HL-60/S4 (cell line): ENCODE results near the gene PRDM5.

Experiments used
- in situ Hi-C: fragments of 300-500 bp; cut with MboI; formaldehyde crosslinking; loops from 2 replicates; pipeline ENCODE4 v1.14.3; 2022; ENCODE audit warnings: low sequenced_read_pairs

The PRDM5 gene

DNA sequence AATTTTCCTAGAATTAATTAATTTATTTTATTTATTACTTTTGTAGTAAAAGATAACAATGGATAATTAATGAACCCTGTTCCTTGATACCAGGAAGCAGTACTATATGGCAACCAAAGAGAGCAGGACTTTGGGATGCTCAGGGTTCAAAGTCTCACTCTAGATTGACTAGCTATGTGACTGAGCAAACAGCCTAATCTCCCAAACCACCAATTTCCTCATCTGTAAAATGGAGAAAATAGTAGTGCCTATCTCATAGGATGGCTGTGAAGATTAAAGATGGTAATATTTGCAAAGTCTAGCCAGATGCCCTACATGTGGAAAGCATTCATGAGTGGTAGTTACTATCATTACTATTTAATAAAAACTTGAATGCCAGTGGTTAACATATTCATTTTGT, 97.6 kb downstream of the PRDM5 start:
- in situ Hi-C loops = no loop called here

DNA sequence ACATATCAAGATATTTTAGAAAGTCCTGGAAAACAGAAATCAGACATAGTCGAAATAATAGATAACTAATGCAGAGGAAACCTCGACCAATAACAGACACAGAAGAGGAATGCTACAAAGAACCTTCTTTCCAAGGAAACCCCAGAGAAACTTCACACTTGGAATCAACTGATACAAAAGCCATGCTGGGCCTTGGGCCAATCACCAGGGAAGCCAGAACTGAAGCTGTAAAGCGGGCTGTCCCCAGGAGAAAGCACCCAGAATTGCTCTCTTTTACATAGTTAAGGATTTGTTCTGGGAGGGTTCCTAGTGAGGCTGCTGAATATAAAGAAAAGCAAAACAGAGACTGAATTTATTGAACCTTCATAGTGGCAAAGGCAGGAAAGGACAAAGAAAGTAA, 100.5 kb downstream of the PRDM5 start:
- in situ Hi-C loops = no loop called here

DNA sequence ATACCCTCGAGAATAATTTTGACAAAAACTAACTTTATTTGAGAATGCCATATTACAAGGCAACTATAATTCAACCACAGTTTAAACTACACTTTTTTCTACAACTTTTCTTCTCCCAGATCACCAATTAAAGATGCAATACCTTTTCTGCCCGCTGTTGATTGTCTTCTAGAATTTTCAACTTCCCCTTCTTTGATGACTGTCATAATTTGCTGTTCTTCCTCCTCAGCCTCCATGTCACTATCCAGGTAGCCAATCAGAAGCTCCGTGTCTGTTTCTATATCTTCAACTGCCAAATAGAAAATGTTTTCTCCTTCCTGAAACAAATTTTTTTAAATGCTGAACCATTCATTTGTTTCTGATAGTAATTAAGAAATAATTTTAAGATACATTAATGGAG, 101.5 kb downstream of the PRDM5 start:
- in situ Hi-C loops = no loop called here

DNA sequence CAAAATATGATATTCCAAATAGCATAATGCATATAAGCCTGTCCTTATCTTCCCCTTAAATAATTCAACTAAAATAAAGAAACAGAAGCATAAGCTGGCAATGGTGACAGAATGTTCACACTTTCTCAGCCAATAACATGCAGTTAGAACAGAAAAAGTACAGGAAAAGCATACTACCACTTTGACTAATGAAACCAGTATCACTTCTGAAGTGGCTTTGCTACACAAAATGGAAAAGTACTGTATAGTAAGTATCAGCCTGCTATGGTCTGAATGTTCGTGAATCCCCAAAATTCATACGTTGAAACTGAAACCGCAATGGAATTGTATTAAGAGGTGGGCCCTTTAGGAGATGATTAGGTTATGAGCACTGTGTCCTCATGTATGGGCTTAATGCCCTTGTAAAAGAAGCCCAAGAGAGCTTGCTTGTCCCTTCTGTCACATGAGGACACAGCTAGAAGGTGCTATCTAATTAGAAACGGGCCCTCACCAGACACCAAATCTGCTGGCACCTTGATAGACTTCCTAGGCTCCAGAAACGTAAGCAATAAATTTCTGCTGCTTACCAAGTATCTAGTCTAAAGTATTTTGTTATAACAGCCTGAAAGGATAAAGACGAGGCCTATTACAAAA, 102.6 kb downstream of the PRDM5 start:
- in situ Hi-C loops = no loop called here

DNA sequence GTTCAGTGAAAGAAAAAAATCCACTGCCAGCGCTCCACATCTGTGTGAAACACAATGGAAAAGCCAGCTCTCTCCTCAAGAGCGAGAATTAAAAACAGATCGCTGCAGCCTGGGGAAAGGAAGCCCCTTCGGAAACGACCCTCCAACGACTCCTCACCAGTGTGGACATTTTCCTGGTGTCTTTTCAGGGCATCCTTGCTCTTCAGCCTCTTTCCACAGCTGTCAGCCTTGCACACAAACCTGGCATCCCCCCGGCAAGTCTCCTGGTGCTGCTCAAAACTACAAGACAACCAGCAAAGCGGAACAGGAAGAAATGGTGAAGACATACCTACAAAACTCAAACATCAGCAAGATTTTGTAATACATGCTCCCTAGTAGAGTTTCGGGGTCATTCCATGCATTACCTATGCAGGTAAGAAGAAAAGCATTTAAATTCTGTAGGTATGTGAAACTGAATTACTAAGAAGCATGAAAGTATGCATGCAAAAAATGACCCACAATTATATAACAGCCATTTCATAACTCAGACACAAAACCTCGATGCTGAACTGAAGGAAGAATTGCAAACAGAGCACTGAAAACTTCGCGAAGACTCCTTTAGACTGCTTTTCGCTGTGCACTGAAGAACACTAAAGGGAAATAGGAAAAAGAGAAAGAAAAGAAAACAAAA, 106.1 kb downstream of the PRDM5 start:
- in situ Hi-C loops = no loop called here

DNA sequence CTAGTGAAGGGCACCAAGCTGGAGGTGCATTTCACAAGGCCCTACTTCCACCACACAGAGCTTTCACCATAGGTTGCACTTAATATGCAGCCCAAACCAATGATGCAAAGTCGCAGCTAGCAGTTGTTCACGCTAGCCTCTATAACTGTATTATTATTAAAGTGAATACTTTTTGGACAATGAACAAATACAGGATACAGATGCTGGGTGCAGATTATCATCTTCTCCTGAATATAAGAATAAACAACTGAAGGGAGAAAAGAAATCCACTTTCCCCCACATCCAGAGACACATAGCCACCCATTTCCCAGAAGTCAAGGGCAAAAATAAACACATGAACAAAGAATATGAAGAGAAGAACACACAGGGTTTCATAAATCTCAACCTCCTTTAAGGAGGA, 107.2 kb downstream of the PRDM5 start:
- in situ Hi-C loops = no loop called here

DNA sequence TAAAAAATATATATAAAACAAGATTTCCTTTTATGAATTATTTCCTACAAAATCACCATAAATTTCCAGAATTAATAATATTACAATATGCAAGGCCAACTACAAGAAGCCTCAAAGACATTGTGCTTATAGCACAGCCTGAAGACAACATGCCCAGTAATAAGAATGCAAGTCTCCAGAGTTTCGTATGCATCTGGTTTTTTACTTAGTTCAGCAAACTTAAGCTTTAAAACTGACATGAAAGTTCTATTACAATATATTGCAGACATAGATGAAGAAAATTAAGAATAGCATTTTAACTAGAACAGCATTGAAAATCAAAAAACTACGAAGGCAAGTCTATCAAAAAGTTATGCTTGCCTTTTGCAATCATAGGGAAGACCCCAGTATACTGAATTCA, 107.6 kb downstream of the PRDM5 start:
- in situ Hi-C loops = no loop called here

DNA sequence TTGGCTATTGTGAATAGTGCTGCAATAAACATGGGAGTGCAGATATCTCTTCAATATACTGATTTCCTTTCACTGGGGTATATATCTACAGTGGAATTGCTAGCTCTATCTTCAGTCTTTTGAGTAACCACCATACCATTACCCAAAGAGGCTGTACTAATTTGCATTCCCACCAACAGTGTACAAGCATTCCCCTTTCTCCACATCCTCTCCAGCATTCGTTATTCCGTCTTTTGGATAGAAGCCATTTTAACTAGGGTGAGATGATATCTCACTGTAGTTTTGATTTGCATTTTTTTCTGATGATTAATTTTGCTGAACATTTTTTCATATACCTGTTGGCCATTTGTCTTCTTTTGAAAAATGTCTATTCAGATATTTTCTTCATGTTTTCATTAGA, 110.3 kb downstream of the PRDM5 start:
- in situ Hi-C loops = no loop called here

DNA sequence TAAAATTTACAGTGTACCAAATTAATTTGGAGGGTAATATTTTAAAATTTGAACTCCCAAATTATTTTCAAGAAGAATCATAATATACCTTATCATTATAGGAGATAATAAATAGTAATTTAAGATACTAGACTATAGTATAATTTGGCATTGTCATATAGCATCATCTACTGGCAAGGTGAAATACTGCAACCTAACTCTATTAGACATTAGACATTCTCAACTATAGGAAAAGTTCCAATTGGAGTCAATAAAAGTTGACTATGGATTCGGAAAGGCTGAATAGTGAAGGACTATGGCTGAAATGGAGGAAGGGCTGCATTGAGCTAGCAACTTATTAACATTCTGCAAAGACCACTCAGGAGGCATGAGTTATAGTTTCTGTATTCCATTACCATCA, 113.0 kb downstream of the PRDM5 start:
- in situ Hi-C loops = no loop called here

DNA sequence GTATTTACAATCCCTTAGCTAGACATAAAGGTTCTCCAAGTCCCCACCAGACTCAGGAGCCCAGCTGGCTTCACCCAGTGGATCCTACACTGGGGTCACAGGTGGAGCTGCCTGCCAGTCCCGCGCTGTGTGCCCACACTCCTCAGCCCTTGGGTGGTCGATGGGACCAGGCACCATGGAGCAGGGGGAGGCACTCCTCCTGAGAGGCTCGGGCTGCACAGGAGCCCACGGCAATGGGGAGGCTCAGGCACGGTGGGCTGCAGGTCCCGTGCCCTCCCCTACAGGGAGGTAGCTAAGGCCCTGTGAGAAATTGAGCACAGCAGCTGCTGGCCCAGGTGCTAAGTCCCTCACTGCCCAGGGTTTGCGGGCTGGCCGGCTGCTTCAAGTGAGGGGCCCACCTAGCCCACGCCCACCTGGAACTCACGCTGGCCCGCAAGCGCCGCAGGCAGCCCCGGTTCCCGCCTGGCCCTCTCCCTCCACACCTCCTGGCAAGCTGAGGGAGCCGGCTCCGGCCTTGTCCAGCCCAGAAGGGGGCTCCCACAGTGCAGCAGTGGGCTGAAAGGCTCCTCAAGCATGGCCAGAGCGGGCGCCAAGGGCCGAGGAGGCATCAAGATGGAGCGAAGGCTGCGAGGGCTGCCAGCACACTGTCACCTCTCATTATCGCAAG, 113.9 kb downstream of the PRDM5 start:
- in situ Hi-C loops = no loop called here

DNA sequence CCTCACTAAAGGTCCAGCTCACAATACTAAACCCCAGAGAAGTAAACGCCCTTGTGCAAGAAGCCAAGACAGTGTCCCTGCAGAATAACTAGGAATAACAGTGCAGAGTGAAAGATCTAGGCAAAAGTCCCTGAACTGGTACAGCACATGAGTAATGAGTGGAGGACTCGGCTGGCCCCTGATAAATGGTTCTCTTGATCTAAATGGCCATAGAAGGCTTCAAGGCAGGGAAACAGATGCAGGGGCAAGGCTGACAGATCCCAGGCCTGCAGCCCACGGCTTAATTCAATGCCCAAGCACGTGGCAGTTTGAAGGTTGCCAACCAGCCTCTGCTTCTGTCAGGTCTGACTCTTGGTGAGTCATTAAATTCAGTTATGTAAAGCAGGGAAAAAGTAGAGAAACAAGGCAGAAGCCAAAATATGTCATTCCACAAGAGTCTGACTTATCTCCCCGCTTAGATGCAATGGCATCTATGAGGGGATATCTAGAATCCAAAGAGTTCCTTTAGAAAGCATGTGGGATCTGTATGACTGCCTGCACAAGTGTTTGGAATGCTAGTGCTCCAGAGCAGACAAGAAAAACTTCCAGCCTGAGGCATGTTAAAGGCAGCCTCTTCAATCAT, 121.3 kb downstream of the PRDM5 start:
- in situ Hi-C loops = no loop called here

DNA sequence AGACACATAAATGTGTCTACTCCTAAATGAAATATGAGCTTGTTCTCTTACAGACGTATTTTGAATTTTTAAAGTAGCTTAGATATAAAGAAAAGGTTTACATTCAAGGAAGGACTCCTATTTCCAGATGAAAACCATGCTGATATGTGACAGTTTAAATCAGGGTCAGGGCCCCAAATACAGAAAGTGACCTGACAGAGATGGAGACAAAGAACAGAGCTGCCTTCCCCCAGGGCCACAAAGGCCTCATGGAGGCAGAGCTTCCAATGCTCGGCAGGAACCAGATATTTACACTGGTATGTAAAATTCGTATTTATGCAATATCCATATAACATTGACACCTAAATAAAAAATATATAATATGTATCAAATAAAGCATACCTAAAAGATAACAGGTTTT, 124.0 kb downstream of the PRDM5 start:
- in situ Hi-C loops = no loop called here

DNA sequence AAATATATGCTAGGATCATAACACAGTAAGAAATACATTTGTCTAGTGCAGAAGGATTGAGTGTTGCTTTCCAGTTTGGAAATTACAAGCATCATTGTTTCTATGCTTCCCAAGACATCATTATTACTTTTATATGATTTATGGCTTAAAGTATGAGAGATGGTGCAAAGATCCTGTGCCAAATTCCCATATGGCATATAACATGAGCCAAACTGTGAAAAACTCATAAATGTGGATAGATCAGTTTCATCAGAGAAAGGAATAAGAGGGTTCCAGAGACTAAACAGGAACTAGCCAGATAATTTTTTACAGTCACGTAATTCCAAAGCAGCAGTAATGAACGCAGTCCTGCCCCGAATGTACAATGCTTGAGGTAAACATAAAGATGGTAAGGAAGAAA, 126.3 kb downstream of the PRDM5 start:
- in situ Hi-C loops = no loop called here

DNA sequence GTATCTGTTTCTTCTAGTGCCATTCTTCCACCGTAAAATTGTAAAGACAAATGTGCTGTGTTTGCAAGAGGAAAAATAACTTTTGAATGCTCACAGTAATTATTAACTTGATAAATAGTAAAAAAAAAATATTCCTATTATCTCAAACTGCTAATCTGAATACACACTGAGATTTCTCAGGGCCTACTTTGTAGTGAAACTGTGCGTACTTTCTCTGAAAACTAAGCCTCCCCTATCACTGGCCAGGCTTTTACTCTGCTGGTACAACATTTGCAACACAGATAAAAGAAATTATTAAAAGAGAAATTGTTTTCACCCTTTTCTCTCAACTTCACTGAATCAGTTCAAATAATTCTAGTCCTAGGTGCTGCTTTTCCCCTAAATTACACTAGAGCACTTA, 137.3 kb downstream of the PRDM5 start:
- in situ Hi-C loops = no loop called here

DNA sequence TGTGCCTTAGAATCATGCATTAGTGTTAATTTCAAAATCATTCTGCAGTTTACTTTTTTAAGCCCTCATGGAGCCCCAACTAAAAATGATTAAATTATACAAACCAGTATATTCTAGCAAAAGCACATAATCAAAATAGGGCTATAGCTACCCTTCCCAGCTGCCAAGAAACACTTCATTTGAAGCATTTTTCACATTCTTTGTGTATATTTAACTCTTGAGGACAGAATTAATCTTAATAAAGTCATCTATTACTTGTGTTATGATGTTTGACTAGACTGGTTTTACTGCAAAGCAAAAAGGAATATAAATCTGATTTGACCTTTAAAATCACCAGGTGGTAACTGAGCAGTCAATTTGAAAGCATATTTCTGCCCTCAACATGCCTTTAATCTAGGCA, 145.1 kb downstream of the PRDM5 start:
- in situ Hi-C loops = no loop called here

DNA sequence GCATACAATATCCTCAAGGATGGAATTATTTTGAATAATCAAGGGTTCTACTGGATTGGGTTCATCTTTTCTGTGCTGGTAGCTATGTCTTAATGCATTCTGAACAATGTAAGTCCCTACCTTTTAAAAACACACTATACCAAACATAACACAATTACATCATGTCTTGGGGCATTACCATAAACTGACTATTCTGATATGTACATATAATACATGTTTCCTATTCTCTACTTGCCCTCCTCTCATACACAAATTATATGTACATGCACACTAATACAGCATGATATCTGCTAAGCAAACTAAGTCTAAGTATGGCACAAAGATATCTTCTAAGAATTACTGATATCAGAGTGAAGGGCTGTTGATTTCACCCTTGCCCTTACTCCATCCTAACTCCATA, 147.1 kb downstream of the PRDM5 start:
- in situ Hi-C loops = no loop called here

DNA sequence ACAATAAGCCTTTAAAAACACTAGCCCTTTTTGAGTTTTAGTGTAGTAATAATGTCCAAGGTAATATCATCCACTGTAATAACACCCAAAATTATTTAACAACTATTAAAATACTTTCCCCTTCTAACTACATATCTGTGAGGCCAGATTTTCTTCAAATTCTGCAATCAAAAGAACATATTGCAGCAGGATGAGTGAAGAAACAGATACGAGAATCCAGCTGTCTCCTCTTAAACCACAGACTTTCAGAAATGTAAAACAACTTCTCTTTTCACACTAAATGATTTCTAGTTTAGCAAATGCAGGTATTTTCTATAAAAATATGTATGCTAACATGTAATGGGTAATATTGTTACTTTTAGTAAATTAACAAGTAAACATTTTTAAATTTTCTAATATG, 148.9 kb downstream of the PRDM5 start:
- in situ Hi-C loops = no loop called here

DNA sequence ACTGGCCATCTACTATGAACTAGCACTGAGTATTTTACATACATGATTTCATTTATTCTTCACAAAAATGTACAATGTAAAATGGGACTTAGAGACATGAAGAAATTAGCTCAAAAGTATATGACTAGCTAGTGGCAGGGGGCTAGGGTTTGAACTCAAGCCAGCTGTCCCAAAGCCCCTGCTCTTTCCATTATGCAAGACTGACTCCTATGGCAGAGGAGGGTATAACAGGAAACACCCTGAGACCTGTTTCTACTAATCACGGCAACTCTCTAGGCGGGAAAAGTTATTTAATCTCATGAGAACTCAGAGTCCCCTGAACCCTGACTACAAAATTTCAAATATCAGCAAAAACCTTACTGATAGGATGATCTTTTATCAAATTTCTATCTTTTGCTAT, 150.6 kb downstream of the PRDM5 start:
- in situ Hi-C loops = no loop called here

DNA sequence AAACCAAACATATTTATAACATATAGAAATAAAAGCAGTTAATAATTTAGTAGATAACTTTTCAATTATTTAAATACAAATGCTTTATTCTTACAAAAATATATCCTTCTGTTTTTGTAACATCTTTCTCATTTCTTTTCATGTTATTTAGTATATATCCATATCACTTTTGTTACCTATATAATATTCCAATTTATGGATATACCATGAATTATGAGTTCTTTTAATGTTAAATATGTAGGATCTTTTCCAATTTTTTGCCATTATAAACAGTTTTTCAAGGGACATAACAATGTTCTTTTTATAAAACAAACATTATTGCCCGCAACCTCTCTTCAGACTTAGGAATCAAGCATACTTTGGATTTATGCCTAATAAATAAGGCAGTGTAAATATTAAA, 151.6 kb downstream of the PRDM5 start:
- in situ Hi-C loops = no loop called here

DNA sequence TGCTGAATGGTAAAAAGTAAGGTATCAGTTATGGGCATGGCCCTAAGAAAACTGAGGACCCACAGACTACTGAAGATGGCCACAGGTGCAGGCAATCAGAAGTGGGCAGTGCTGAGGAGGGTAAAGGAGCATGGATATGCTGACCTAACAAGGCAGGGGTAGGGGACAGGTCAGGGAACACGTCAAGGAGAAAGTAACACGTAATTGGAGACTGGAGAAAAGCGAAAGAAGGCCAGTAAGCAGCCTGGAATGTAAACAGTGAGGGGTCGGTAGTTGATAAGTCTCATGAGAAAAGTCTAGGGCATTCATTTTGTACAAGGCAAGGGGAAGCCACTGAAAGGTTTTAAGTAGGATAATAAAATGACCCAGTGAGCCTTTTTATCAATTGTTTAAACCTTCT, 153.3 kb downstream of the PRDM5 start:
- in situ Hi-C loops = no loop called here

DNA sequence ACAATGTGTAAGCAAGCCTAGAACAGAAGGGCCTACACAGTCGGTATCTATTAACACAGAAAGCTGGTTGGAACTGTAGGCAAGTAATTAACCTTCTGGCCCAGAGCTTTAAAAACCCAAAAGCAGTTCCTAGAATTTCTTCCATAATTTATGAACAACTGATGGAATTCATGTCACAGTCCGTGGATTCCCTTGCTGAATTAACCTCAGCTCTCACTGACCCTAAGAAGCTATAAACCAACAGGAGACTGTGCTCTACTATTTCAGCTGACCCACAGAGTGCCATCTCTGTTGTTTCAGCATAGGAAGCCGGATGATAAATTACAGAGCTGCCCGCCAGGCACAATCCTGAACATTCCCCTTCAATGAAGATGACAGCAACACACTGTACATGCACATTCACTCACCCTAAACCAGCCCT, 157.3 kb downstream of the PRDM5 start:
- in situ Hi-C loops = no loop called here

DNA sequence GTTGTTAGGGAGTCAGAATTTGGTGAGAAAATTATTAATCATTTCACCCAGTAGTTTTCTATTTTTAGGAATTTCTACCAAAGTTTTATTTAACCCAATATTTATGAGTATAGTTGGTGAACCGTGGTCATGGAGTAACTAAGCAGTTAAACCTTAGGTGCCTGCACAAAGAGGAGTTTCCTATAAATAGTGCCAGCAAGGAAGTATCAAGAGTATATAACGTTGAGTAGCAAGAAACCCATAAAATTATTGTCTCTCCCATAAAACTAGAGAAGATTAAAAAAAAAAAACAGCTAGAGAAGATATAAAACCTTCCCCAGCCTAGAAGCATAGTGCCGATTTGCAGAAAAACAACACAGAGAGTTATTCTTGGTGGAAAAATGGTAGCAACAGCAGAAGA, 158.9 kb downstream of the PRDM5 start:
- in situ Hi-C loops = no loop called here
